ENCODE results near the gene ADGB.
"Not testable (repeated sequence)": the region's sequence is repeated elsewhere in the genome, so short reads cannot be mapped to it uniquely, and the experiment has no call there.

ADGB gene

DNA sequence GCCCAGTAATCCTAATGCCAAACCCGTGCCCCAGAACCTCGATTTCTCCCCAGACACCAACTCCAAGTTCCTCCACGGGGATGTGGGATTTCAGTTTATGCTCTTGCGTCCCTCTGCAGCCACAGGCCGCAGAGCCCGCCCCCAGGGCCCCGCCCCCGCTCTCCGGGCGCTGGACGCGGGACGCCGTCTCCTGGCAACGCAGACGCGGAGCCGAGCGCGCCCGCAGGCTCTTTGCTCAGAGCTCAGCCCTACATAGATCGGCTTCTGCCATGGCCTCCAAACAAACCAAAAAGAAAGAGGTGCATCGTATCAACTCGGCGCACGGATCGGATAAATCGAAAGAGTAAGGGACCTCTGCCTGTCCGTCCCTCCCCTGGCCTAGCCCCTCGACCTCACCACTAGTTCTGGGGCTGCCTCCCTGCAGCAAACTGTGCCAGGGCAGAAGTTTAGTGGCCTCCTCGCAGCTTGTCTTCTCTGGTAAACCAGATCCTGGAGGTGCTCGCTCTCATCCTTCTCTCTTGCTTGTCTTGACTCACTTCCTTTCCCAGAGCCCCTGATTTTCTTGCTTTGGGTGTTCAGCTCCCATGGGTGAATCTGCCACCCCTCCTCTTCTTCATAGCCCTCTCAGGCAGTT is at the start of gene ADGB:
Gene ADGB (plus strand): TSS at position 201 of the 634 bp plus-strand sequence. CDS start 69 bp downstream, at position 270.
- peak in 1 of 2 donors; percentile 12 for DNase-seq

DNA sequence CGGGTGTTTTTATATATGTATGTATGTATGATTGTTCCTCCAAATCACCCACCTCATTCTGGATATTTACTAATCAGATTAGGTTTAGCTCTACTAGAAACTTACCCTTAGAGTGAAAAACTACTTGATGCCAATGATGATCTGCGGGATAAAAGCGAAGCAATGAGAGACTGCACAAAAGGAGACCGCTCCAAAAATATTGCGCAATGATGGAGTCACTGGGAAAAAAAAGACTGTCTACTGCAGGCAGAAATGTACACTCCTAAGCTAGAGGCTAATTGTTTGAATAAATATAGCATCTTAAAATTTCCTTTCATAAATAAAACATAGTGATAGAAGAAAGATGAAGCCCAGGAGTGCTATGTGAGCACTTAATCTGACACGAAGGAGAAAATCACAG is 47.9 kb upstream of the ADGB start:
- no peak for DNase-seq

DNA sequence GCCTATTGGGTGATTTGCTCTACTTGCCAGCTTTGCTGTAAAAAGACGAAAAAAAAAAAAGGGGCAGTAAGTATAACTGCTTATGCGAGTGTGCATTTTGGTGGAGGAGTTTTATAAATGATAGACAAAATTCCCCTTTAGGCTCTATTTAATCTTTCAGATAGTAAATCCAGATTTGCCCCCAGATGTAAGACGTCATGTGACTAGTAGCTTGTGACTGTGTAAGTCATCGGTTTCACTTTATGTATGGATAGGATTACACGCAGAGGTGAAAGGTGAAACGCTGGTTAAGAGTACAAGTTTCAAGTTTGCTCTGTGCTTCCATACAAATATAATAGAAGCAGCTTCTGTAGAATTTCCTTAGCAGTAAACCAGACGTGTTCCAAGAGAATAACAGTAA is 47.2 kb upstream of the ADGB start:
- DNase-seq = no peak

DNA sequence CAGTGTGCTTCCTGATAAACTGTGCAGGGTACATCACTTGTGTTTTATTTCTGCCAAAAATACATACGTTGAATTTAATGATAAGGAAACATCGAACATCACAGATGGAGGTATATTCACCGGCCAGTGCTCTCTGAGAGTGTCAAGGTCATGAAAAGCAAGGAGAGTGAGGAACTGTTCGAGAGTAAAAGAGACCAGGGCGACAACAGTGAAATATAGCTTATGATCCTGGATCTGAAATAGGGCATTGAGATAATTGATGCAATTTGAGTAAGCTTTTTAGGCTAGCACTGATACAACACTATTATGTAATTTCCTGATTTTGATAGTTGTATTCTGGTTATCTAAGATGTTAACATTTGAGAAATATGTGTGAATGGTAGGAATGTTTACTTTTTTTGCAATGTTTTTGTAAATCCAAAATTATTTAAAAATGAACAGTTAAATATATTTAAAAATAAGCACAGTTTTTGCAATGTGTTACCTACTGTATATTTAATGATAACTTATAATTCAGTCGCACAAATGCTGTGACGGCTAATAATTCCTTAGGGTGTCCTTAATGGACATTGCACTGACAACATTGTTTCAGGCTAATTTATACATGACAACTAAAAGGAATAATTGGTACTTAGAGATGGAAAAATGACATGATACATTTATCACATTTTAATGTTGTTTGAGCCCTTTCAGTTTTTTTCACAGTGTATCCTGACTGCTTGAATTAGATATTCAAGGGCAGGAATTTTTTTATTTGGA is 45.2 kb upstream of the ADGB start:
- no peak for DNase-seq

DNA sequence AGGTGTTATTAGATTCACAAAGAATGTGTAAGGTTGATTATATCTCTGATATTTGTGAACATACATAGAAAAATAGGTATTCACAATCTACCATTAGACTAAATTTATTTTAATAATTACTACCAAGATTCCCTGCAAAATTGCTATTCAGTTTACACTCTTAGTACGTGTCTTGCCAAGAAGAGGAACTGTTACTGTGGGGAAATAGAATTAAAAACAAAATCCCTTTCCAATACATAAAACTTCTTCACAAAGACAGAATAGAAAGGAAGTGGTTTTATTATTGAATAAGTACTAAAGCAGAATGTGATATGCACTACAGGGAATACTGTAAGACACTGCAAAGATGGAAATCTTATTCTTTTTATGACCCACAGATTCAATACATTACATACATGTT is 38.2 kb upstream of the ADGB start:
- DNase-seq = no peak

DNA sequence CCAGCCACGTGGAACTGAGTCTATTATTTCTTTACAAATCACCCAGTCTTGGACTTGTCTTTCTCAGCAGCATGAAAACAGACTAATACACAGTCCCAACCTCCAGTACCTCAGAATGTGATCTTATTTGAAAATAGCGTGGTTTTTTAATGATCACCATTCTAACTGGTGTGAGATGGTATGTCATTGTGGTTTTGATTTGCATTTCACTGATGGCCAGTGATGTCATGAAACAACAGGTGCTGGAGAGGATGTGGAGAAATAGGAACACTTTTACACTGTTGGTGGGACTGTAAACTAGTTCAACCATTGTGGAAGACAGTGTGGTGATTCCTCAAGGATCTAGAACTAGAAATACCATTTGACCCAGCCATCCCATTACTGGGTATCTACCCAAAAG is 32.1 kb upstream of the ADGB start:
- not testable (repeated sequence) for DNase-seq

DNA sequence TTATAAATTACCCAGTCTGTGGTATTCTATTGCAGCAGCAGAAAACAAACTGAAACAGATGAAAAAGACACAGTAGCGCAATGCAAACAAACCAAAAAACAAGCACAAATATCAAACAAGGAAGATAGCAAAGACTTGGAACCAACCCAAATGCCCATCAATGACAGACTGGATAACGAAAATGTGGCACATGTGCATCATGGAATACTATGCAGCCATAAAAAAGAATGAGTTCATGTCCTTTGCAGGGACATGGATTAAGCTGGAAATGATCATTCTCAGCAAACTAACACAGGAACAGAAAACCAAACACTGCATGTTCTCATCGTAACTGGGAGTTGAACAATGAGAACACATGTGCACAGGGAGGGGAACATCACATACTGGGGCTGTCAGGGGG is 30.2 kb upstream of the ADGB start:
- DNase-seq = not testable (repeated sequence)

DNA sequence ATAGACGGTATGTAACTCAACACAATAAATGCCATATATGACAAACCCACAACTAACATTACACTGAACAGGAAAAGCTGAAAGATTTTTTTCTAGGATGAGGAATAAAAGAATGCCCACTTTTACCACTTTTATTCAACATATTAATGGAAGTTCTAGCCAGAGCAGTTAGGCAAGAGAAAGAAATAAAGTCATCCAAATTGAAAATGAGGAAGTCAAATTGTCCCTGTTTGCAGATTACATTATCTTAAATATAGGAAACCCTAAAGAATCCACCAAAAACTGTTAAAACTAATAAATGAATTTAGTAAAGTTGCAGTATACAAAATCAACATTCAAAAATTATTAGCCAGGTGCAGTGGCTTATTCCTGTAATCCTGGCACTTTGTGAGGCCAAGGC is 24.6 kb upstream of the ADGB start:
- DNase-seq = no peak

DNA sequence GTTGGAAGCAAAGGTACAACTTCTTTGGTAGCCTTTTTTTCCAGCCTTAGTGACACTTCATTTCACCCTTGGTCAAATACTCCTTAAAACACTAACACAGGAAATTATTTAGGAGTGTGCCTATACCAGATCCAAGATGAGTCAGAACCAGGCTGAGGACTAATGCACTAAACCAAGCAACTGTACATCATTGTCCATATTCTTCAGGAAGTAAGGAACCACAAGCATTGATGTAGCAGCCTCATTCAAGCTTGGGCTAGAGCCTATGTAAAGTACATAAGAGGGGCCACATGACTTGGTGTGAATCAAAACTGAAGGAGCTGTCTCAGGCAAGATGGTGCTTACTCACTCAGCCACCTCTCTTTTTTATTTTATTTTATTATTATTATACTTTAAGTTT is 20.7 kb upstream of the ADGB start:
- no peak for DNase-seq

DNA sequence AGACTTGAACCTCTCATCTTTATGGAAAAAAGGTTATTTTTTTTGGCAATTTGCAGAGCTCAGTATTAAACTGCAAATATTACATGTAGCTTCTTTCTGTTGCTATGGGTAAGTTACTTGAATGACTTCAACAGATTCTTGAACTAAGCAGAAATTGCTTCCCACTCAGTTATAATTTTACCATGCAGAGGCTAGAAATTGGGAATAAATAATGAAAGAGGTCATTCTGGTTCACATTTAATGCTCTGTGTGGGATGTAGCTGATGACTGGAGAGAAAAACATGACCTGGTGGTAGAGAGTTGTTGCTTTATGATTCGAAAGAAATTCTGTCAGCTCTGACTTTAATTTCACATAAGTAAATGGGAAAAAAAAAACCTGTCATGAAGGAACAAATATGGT is 16.8 kb upstream of the ADGB start:
- no peak for DNase-seq

DNA sequence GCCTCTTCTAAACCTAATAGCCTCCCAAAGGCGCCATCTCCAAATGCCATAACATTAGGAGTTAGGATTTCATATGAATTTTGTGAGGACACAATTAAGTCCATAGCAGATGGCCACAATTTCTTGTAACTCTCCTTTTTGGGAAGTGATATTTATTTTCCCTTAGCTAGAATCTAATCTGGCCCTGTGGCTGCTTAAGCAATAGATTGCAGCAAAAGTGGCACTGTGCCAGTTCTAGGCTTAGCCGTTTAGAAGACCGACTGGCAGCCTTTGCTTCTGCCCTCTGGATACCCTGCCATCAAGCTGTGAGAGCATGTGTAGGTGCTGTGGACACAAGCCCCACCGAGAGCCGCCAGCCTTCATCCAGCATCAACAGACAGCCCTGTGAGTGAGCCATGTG is 15.9 kb upstream of the ADGB start:
- peak in 1 of 2 donors; percentile 36 for DNase-seq

DNA sequence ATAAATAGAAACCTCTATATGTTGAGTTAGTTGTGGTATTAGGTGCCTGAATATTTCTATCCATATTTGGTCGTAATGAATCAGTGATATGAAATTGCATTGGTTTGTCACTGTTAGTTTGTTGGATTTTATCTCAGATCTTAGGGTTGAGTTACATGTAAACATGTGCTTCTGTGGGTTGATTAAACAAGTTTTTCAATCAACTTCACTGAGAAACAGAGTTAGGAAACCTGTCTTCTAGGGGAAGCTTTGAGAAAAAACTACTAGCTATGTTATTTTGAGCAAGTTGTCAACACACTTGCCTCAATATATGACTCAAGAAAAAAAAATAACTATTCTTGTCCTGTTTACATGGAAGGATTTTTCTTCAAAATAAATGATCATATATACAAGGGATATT is 14.8 kb upstream of the ADGB start:
- DNase-seq = no peak

DNA sequence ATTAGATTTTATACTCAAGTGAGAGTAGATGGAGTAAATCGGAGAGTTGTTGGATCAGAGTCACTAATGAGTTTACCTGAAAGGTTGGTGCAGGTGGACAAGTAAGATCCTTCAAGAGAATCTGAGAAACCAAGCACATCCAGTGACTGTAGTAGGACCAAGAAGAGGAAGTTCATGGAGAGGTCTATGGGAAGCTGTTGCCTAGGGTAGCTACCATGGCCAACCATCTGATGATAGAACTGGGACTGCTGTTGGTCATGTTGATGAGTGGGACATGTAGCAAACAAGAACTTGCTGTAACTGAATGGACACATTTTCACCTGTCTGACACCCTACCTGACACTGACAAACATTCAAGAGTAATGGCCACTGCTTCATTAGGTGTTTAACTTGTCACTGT is 11.3 kb upstream of the ADGB start:
- DNase-seq = no peak

DNA sequence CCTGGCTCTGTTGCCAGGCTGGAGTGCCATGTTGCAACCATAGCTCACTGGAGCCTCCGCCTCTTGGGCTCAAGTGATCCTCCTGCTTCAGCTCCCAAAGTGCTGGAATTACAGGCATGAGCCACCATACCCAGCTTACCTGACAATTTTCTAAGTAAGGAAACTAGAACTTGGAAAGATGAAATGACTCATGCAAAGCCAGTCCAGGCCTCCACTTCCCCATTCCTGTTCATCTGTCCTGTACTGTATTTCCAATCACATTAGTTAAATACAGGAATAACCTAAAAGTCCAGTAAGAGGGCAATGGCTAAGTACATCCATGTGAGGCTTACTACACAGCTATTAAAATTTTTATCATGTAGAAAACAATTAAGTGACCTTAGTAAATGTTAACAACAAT is 8.3 kb upstream of the ADGB start:
- no peak for DNase-seq

DNA sequence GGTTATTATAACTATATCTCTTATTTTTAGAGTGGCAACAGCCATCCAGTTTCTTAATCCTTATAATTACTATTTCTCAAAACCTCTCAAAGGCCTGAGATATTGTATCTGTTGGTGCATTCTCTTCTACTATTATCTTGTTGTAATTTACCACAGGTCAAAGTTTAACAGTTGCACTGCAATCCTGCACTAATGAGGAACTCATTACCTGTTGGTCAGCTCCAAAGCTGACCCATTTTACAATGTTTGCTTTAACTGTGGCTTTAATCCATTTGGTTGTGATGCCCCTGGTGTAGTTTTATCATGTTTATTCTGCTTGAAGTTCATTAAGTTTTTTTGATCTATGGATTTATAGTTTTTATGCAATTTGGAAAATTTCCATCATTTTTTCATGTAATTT is 6.3 kb upstream of the ADGB start:
- no peak for DNase-seq

DNA sequence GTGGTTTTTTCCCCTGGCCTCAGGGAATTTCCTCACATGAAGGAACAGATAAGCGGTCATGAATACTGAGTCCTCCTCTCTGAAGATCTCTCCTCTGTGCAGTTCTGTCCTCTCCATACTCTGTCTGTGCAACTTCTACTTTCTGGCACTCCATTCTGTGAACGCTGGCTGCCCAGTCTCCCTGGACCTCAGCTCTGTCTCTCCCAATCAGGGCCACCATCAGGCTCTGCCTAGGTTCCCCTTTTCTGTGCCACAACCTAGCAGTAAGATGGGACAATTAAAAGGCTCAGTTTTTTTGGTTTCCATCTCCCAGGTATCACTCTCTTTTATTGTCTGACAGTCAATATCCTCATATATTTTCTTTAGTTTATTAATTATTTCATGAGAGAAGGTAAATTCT is 4.8 kb upstream of the ADGB start:
- DNase-seq = no peak

DNA sequence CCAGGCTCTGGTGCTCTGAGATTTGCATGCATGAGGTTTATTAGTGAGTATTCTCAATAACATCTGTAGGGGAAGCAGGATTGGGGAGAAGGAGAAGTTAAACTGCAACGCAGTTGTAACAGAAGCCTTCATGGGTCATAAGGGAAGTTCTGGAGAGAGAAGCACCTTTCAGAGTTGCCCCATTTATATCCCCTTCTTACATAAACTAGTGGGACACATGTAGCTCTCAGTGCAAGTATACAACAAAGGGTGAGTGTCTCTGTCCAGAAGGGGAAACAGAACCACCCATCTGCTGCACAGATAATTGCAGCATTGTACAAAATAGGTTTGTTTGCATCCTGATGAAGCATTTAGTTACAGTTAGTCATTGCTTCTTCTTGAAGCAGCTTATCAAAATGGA is 4.3 kb upstream of the ADGB start:
- DNase-seq = no peak

DNA sequence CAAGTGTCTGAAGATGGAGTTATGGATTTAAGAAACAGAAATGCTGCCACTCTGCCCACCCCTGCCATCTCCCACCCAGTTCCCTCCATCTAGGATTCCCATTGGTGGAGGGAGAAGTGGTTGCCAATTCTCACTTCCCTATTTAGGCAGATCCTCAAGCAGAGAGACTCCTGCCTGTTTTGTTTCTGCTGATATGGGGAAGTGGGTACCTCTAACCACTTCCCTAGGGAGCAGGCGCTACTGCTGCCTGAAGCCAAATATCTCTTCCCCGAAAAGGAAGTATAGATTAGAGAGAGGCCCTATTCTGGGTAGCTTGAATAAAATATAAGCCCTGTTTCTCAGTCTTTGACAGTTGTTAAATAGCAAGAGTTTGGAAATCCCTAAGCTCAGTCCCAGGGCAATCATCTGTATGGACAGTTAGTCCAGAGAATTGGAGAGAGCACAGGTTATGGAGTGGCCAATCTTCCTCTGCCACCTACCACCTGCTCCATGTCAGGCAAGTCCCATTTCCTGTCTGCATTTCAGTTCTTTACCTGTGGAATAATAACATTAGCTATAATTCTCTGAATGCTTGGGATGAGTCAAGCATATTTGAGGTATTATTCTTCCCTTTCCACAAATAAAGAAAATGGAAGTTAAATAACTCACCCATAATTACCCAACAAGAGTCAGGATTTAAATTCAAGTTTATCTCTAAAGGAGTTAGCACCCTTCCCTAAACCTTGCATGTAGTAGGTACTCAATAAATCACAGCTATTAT is 2.6 kb upstream of the ADGB start:
- peak in 1 of 2 donors; percentile 25 for DNase-seq

DNA sequence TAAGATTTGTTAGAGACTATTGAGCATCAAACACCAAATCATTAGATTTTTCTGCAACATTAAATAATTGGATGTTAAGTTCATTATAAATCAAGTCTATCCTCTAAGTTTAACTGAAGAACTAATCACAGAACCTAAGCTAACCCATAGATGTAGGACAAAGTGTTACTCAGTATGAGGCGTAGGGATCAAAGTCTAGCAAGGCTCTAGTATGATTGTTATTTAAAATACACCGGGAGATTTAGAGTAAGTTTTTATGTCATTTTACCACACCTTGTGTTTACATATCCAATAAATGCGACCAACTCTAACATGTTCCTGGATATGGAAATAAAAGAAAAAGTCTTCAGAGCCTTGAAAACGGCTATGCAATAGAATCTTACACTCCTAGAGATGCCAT is 2.6 kb downstream of the ADGB start:
- DNase-seq = no peak

DNA sequence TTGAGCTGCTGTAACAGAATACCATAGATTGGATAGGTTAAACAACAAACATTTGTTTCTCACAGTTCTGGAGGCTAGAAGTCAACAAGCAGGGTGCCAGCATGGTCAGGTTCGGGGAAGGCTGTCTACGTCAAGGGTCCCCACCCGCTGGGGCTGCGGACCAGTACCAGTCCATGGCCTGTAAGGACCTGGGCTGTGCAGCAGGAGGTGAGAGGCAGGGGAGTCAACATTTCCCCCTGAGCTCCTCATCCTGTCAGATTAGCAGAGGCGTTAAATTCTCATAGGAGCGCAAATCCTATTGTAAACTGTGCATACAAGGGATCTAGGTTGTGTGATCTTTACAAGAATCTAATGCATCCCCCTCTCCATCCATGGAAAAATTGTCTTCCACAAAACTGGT is 3.8 kb downstream of the ADGB start:
- no peak for DNase-seq

DNA sequence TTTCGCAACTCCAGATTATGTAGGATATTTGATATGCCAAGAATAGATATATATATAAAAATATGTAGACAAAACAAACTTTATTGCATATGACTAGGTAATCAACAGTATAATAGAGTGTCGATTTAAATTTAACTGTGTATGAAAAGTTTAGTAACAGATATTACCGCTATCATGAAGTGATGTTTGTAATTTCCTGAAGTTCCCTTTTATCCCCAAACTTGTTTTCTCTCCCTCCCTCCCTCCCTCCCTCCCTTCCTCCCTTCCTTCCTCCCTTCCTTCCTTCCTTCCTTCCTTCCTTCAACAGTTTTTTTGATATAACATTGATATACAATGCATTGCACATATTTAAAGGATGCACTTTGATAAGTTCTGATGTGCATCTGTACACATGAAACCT is 15.2 kb downstream of the ADGB start:
- no peak for DNase-seq

DNA sequence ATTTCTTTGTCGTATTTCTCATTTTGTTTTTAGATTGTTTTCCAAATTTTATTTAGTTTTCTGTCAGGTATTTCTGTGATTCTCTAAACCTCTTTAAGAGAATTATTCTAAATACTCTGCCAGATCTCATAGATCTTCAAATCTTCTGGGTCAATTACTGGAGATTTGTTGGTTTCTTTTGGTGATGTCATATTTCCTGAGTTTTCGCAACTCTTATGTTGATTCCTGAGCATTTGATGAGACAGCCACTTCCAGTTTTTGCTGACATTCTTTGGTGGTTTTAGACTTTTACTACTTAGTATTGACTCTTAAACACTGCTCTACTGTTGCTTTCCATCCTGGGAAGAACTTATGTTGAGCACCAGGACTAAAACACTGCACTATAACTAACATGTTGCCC is 21.9 kb downstream of the ADGB start:
- no peak for DNase-seq

DNA sequence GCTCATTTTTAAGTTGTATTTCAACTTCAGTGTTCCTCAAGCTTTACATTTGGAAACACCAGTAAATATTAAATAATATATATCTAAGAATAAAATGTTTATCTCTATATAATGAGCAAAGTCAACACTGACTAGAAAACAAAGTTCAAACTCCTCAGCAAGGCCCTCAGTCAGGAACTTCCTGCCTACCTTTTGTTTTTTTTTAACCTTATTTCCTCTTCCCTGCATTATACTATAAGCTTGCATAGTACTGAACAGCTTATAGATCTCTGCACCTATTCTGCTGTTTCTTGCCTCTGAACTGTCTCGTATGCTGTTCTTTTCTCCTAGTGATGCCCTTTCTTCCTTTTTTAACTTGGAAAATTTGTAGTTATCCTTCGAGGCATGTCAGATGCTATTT is 29.6 kb downstream of the ADGB start:
- no peak for DNase-seq

DNA sequence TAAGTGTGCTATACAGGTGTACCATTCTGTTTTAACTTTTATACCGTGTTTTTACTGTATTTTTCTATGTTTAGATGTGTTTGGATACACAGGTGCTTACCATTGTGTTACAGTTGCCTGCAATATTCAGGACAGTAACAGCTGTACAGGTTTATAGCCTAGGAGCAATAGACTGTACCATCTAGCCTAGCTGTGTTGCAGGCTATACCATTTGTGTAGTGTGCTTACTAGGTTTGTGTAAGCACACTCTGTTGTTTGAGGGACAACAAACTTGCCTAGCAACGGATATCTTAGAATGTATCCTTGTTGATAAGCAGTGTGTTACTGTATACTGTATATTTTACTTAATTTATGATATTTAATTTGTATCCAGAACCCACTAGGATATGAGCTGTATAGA is 35.2 kb downstream of the ADGB start:
- DNase-seq = no peak

Data from CD4-positive, alpha-beta T cell treated with Interleukin-4 for 1 hour (primary cell).